ENCODE data around the gene RSU1. TPM values are rescaled to one million over a fixed set of nuclear protein-coding genes. Genes with fewer than 3 reads are reported as not detected.

The RSU1 gene
- polyA plus RNA-seq, 1 experiment = 277 TPM

DNA sequence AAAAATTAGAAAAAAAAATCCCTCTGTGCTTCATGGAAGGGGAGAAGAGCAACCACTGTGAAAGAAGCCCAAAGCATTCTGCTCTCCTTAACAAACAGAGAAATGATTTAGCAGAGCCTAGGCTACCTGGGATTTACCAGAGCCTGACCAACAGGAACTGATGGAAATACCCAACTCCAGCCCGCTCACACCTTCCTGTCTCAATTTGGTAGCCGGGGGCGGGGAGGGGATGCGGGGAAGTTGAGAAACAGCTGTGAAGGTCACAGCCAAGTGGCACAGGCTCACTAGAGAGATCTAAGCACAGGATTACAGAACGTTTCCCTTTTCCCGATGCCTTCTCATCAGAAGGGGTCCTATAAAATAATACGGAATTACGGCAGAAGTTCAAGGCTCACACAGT lies 17.6 kb downstream of the RSU1 start:
- Histone ChIP-seq H3K4me3 (ENCODE audit: low read depth, low read length) (no peak overlapping the region), H3K27me3 (ENCODE audit: control insufficient read depth, insufficient read depth, low read length) (no peaks in the 10 kb centered on the region), H3K36me3 (ENCODE audit: control insufficient read depth, insufficient read depth, low read length) (no peaks in the 10 kb centered on the region)
- ChIA-PET CTCF (no interaction called here), POLR2A (no interaction called here)
- TF ChIP-seq, protein P1, sequence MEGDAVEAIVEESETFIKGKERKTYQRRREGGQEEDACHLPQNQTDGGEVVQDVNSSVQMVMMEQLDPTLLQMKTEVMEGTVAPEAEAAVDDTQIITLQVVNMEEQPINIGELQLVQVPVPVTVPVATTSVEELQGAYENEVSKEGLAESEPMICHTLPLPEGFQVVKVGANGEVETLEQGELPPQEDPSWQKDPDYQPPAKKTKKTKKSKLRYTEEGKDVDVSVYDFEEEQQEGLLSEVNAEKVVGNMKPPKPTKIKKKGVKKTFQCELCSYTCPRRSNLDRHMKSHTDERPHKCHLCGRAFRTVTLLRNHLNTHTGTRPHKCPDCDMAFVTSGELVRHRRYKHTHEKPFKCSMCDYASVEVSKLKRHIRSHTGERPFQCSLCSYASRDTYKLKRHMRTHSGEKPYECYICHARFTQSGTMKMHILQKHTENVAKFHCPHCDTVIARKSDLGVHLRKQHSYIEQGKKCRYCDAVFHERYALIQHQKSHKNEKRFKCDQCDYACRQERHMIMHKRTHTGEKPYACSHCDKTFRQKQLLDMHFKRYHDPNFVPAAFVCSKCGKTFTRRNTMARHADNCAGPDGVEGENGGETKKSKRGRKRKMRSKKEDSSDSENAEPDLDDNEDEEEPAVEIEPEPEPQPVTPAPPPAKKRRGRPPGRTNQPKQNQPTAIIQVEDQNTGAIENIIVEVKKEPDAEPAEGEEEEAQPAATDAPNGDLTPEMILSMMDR (IDR thresholded peaks at IDR 0.05; ENCODE audit: insufficient read depth, low read depth, low read length) = no peak
- DNase-seq (ENCODE audit: low read depth) = no peak

DNA sequence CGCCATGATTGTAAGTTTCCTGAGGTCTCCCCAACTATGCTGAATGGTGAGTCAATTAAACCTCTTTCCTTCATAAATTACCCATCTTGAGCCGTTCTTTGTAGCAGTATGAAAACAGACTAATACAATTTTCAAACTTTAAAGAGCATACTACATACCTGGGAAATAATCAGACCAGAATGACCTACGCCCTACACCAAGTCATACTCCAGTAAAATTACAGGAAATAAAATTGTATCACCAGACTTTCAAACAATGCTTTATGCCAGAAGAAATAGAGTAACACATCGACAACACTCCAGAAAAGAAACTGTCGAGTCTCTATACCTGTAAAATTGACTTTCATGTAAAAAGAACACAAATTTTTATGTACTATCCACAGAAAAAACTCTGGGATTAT lies 18.7 kb downstream of the RSU1 start:
- no peaks in the 10 kb centered on the region for H3K36me3 ChIP-seq (ENCODE audit: control insufficient read depth, insufficient read depth, low read length)
- no peak overlapping the region for H3K4me3 ChIP-seq (ENCODE audit: low read depth, low read length)
- no peaks in the 10 kb centered on the region for H3K27me3 ChIP-seq (ENCODE audit: control insufficient read depth, insufficient read depth, low read length)
- TF ChIP-seq, protein P1 (IDR thresholded peaks at IDR 0.05; ENCODE audit: insufficient read depth, low read depth, low read length) = no peak
- DNase-seq (ENCODE audit: low read depth) = no peak
- CTCF ChIA-PET = no interaction called here
- POLR2A ChIA-PET = no interaction called here

DNA sequence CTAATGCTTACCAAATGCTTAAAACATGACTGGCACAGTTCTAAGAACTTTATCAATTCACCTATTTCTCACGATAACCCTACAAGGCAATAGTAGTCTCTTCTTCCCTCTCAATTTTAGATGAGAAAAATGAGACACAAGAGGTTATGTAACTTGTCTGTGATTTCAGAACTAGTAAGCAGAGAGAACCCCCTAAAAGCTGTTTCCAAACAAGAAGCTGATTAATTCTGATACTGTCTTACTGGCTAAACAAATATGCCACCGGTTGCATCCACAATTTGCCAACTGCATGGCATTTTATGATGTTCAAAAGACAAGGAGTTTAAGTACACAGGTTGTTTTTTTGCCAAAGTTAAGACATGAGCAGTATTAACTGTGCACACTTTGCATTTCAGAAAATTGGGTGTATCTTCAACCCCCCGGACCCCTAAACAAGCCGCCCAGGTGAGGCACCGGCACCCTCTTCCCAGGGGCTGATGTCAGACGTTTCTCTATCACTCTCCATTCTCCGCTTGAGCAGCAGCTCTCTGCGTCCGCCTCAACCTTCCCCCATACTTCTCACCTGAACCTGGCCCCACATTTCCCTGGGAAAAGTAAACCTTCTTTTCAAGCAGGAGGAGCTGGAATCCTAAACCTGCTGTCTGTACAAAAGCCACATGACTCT lies 21.7 kb downstream of the RSU1 start:
- ChIA-PET CTCF (interaction anchor here (0.6 kb wide), 2 partner anchors 251 to 967 kb away, joined by 3 read pairs; no protein-coding TSS in a partner anchor), POLR2A (no interaction called here)
- TF ChIP-seq, protein P1 (IDR thresholded peaks at IDR 0.05; ENCODE audit: insufficient read depth, low read depth, low read length) = no peak

DNA sequence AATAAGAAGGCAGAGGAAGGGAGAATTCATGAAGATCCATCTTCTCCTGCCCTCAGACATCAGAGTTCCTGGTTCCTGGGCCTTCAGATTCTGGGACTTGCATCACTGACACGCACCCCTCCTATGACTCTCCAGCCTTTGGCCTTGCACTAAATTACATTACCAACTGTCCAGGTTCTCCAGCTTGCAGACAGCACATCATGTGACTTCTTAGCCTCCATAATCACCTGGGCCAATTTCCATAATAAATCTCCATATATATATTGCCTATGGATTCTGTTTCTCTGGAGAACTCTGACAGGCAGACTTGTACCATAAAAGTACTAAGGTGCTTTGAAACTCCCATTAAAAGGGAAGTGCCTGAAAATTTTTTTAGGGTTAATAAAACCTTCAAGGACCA lies 23.2 kb downstream of the RSU1 start:
- CTCF ChIA-PET = interaction anchor here (1.4 kb wide), 1 partner anchor 22 kb away, joined by 4 read pairs; no protein-coding TSS in a partner anchor
- no peak for DNase-seq (ENCODE audit: low read depth)
- no peaks in the 10 kb centered on the region for H3K36me3 ChIP-seq (ENCODE audit: control insufficient read depth, insufficient read depth, low read length)
- no peaks in the 10 kb centered on the region for H3K27me3 ChIP-seq (ENCODE audit: control insufficient read depth, insufficient read depth, low read length)
- POLR2A ChIA-PET = no interaction called here
- TF ChIP-seq, protein P1 (IDR thresholded peaks at IDR 0.05; ENCODE audit: insufficient read depth, low read depth, low read length) = no peak
- no peak overlapping the region for H3K4me3 ChIP-seq (ENCODE audit: low read depth, low read length)

More for the DNA sequence above, 21.7 kb downstream of the RSU1 start:
- Histone ChIP-seq H3K36me3 (ENCODE audit: control insufficient read depth, insufficient read depth, low read length) (no peaks in the 10 kb centered on the region), H3K27me3 (ENCODE audit: control insufficient read depth, insufficient read depth, low read length) (no peaks in the 10 kb centered on the region), H3K4me3 (ENCODE audit: low read depth, low read length) (no peak overlapping the region)
- DNase-seq (ENCODE audit: low read depth) = no peak

DNA sequence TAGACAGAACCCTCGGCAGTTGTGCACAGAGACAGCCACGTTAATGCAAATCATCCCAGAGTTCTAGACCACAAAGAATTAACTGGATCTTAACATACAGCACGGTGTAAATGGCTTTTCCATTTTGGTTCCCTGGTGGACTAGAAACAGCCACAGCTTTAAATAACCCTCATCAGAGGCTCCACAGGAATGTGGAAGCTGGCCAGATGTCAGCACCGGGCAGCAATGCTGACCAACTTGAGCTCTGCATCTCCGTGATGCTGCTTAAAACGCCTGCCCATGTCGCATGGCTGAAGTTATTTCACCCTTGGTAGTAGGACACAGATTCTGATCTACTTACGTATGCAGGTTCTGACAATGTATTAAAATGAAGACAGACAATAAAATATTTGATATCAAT lies 24.5 kb downstream of the RSU1 start:
- no peak for DNase-seq (ENCODE audit: low read depth)
- CTCF ChIA-PET = interaction anchor here (1.3 to 1.4 kb wide), 2 partner anchors 15 to 23 kb away, joined by 4 to 5 read pairs; no protein-coding TSS in a partner anchor
- TF ChIP-seq, protein P1 (IDR thresholded peaks at IDR 0.05; ENCODE audit: insufficient read depth, low read depth, low read length) = no peak
- H3K36me3 ChIP-seq (ENCODE audit: control insufficient read depth, insufficient read depth, low read length) = no peaks in the 10 kb centered on the region
- POLR2A ChIA-PET = no interaction called here
- no peak overlapping the region for H3K4me3 ChIP-seq (ENCODE audit: low read depth, low read length)
- H3K27me3 ChIP-seq (ENCODE audit: control insufficient read depth, insufficient read depth, low read length) = no peaks in the 10 kb centered on the region
